Gastroesophageal sphincter (tissue), 4 donors: ENCODE measurements around the gene CTIF. TPM values are rescaled to one million over a fixed set of nuclear protein-coding genes. Genes with fewer than 3 reads are reported as not detected.
A peak's percentile ranks its signal among the peaks of the same experiment; 100 is the strongest.

ENCODE experiments used
- ATAC-seq: fragments of 150-250 bp; one replicate; pipeline ENCODE4 v1.9.1; 2016; ENCODE audit warnings: mild to moderate bottlenecking, moderate library complexity
- H3K27ac ChIP-seq, 4 donors: fragments of 200-600 bp; sonication (generic) in 3 of 4; 1 replicate in 3 of 4; 2 replicates in 1 of 4; pipeline ENCODE4 v1.5.1; 2016 to 2019
- H3K27me3 ChIP-seq: fragments of 200-600 bp; sonication (generic); one replicate; pipeline ENCODE4 v1.5.1; 2019
- H3K36me3 ChIP-seq, 2 donors: fragments of 200-600 bp; sonication (generic); one replicate each; pipeline ENCODE4 v1.5.1; 2019; ENCODE audit warnings: control low read depth in 1 of 2
- H3K4me1 ChIP-seq, 3 donors: fragments of 200-600 bp; sonication (generic); 1 replicate in 2 of 3; 2 replicates in 1 of 3; pipeline ENCODE4 v1.5.1; 2016 to 2019; ENCODE audit warnings: control low read depth in 2 of 3
- H3K4me3 ChIP-seq, 2 donors: fragments of 200-600 bp; sonication (generic); one replicate each; pipeline ENCODE4 v1.5.1; 2019; ENCODE audit warnings: mild to moderate bottlenecking in 1 of 2, moderate library complexity in 1 of 2
- H3K9me3 ChIP-seq, 3 donors: fragments of 200-600 bp; sonication (generic); one replicate each; pipeline ENCODE4 v1.5.1; 2017 to 2019; ENCODE audit warnings: control low read depth in 2 of 3
- EP300 ChIP-seq: sonication (generic); formaldehyde crosslinking; IDR thresholded peaks from one replicate; pipeline ENCODE4 v1.6.1; 2017; ENCODE audit warnings: antibody characterized with exemption, mild to moderate bottlenecking
- POLR2A ChIP-seq, 2 donors: fragments of 450-650 bp; IDR thresholded peaks; one replicate each; pipeline ENCODE4 v1.6.1; 2017; ENCODE audit warnings: antibody characterized with exemption in 2 of 2, mild to moderate bottlenecking in 2 of 2, moderate library complexity in 1 of 2
- POLR2AphosphoS5 ChIP-seq: sonication (generic); formaldehyde crosslinking; IDR thresholded peaks from one replicate; pipeline ENCODE4 v1.6.1; 2017; ENCODE audit warnings: antibody characterized with exemption
- WGBS, 2 donors: methylation state at CpG; one replicate each; pipeline ENCODE4 v1.1.5; 2018; ENCODE audit warnings: low coverage in 1 of 2; 5-methylcytosine and 5-hydroxymethylcytosine counted together
- total RNA-seq, 4 donors: library from RNA; depleted of rRNA; stranded (reverse); fragments of >200 nt; gene quantifications; one replicate each; pipeline ENCODE4 v1.1.0, GENCODE V29; 2016
- TF ChIP-seq, protein P1 (sequence below), 4 experiments: fragments of 200-600 bp in 2 of 4; fragments of 450-650 bp in 2 of 4; sonication (generic) in 1 of 4; IDR thresholded peaks; one replicate each; pipeline ENCODE4 v1.5.1; 2017 to 2019; ENCODE audit warnings: antibody characterized with exemption in 4 of 4, mild to moderate bottlenecking in 2 of 4, moderate library complexity in 2 of 4

Gene CTIF
- total RNA-seq, result 100 to 1,000 TPM in 2 of 4 donors, 10 to 100 TPM in 2; 31.4 to 124 (median 78.1) TPM

DNA sequence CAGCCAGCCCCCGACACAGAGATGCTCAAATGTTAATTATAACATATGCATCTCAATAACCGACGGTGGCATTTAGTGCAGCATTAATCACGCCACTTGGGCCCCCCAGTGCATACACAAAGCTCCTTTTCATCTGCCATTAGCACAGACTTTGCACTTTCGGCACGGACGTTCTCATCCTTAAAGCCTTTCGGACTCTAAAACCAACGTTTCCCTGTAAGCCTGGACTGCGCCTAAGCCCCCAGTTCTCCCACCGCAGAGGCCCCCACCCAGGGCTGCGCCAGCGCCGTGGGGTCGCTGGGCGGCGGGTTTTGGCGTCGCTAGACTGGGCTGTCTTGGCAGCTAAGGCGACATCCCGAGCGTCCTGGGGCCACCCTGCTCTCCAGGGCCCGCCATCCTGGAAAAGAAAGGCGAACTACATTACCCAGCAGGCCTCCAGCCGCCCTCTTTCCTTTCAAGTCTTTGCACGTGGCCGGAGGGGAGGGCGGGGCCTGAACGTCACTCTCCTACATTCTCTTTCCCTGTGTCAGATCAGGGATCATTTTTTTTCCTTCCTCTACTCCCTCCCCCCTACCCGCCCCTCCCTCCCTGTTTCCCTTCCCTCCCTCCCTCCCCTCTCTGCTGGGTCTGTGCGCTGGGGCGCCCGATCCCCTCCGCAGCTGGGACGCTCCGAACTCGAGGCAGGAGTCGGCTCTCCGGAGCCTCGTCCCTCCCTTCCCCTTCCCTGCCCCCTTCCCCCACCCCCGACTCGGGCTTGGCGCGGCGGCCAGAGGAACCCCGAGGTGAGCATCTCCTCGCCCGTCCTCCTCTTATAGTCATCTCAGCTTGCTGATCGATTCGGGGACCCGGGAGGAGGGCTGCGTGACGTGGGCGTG is at the start of gene CTIF:
TSS of gene CTIF (plus strand) at position 501 of the 875 bp plus-strand sequence. CDS start 80,535 bp downstream, outside the sequence.
- 0 to 3% methylated on average over 14 to 16 of the region's 54 CpGs for WGBS, 2 donors
- peak within 1 kb of the TSS; percentile 83 to 97 (median 96) for H3K27ac ChIP-seq
- H3K9me3 ChIP-seq, result no peaks in the 10 kb centered on the region
- ATAC-seq, result peak; percentile 90
- peaks cover 0 to 33% (median 0%) of the 10 kb centered on the region in 3 donors for H3K4me1 ChIP-seq
- no peaks in the 10 kb centered on the region for H3K36me3 ChIP-seq
- peak within 1 kb of the TSS; percentile 78 to 80 for H3K4me3 ChIP-seq
- no peaks in the 10 kb centered on the region for H3K27me3 ChIP-seq
- TF ChIP-seq POLR2AphosphoS5 (peak; percentile 73), POLR2A (IDR thresholded peaks at IDR 0.05) (peak; percentile 43 to 48), EP300 (no peak)
- TF ChIP-seq, protein P1, sequence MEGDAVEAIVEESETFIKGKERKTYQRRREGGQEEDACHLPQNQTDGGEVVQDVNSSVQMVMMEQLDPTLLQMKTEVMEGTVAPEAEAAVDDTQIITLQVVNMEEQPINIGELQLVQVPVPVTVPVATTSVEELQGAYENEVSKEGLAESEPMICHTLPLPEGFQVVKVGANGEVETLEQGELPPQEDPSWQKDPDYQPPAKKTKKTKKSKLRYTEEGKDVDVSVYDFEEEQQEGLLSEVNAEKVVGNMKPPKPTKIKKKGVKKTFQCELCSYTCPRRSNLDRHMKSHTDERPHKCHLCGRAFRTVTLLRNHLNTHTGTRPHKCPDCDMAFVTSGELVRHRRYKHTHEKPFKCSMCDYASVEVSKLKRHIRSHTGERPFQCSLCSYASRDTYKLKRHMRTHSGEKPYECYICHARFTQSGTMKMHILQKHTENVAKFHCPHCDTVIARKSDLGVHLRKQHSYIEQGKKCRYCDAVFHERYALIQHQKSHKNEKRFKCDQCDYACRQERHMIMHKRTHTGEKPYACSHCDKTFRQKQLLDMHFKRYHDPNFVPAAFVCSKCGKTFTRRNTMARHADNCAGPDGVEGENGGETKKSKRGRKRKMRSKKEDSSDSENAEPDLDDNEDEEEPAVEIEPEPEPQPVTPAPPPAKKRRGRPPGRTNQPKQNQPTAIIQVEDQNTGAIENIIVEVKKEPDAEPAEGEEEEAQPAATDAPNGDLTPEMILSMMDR (IDR thresholded peaks at IDR 0.05), result peak in 1 of 4 experiments; percentile 17

DNA sequence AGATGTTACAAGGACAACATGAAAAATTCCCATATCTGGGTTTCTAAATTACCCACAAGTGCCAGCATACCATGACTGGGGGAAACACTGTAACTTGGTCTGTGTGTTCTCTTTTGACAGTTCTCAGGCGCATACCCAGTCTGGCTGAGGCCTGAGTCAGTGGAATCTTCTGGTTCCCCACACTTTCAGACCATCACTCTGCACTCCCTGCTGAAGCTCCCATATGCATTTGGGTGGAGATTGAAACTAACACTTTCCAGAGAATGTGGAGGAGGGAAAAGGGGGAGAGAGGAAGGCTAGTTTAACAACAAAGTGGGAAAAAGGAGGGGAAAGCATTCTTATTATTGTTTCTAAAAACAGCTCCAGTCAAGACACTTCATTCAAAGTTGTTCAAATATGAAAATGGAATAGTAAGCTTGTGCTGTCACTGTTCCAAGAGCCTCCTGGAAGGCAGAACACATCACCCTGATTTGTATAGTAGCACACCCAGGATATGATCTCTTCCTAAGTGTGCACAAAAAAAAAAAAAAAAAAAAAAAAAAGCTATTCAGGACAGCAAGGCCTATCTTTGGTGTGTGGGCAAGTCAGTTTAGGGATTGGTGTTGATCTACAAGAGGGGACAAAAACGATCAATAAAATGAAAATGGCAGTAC is 48.1 kb upstream of the CTIF start:
- H3K27ac ChIP-seq, result no peak overlapping the region
- no peak for ATAC-seq
- TF ChIP-seq, protein P1 (IDR thresholded peaks at IDR 0.05), result no peak
- no peak for TF ChIP-seq EP300
- no peak for TF ChIP-seq POLR2A (IDR thresholded peaks at IDR 0.05)
- TF ChIP-seq POLR2AphosphoS5, result no peak
- peaks cover 0 to 8% (median 0%) of the 10 kb centered on the region in 3 donors for H3K4me1 ChIP-seq
- H3K9me3 ChIP-seq, result no peaks in the 10 kb centered on the region
- H3K27me3 ChIP-seq, result no peaks in the 10 kb centered on the region
- H3K4me3 ChIP-seq, result no peak overlapping the region
- WGBS, 2 donors, result 63 to 100% methylated on average over 1 to 2 of the region's 2 CpGs
- H3K36me3 ChIP-seq, result no peaks in the 10 kb centered on the region

DNA sequence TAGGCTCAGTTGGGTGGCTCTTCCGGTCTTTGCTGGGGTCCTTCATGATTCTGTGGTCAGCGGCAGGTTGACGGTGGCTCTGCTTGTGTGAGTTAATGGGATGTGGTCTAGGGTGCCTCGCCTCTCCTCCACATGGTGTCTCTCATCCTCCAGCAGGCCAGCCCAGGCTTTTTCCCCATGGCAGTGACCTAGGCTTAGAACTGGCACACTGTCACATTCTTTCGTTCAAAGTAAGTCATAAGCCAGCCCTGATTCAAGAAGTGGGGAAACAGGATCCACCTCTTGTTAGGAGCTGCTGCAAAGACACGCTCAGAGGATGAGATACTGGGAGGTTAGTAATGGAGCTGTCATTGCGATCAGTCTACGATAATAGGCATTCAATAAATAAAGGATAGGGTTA is 46.0 kb upstream of the CTIF start:
- no peaks in the 10 kb centered on the region for H3K27me3 ChIP-seq
- no peak for ATAC-seq
- H3K4me1 ChIP-seq, result peaks cover 0 to 8% (median 0%) of the 10 kb centered on the region in 3 donors
- no peak overlapping the region for H3K27ac ChIP-seq
- TF ChIP-seq EP300, result no peak
- TF ChIP-seq, protein P1 (IDR thresholded peaks at IDR 0.05), result no peak
- H3K9me3 ChIP-seq, result no peaks in the 10 kb centered on the region
- no peak overlapping the region for H3K4me3 ChIP-seq
- WGBS, 2 donors, result 80 to 96% methylated on average over 1 to 3 of the region's 8 CpGs
- no peaks in the 10 kb centered on the region for H3K36me3 ChIP-seq

DNA sequence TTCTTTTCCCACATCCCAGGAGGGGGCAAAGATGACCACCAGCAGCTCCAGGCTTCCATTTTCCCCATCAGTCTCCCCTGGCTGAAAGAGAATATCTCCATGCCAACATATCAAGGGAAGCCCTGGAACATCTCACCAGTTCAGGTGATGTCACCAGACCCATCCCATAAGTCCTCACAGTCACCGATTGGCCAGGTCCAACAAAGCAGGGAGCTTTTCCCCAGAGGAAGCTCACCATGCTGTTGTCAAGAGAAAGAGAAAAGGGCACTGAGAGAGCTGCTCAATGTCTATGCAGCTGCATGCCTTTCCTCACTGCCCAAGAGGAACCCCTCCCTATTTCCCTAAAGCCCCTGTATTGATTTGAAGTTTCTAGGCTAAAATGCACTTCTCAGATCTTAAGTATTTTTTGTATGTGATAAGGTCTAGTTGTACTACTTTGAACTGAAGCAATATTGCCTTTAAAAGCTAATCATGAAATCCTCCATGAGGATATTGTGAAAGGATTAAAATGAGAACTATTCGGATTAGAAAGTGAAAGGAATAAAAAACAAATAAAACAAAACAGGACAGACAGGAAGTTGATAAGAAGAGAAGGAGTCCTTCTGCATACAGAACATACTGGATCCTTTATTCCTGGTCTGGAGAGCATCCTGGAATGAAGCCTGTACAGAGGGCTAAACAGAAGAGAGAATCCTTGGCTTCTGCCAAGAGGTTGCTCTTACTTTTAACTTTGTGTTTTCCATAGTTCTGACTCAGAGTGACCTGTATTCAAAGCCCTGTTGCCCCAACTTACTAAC is 45.2 kb upstream of the CTIF start:
- 19 to 38% methylated on average over 1 to 2 of the region's 2 CpGs for WGBS, 2 donors
- Histone ChIP-seq H3K27ac (peak overlapping the region in 2 of 4 donors; percentile 27 to 30), H3K9me3 (no peaks in the 10 kb centered on the region), H3K4me3 (no peak overlapping the region), H3K27me3 (no peaks in the 10 kb centered on the region), H3K4me1 (peaks cover 0 to 8% (median 0%) of the 10 kb centered on the region in 3 donors), H3K36me3 (no peaks in the 10 kb centered on the region)
- no peak for TF ChIP-seq EP300
- no peak for TF ChIP-seq POLR2A (IDR thresholded peaks at IDR 0.05)
- TF ChIP-seq POLR2AphosphoS5, result no peak
- TF ChIP-seq, protein P1 (IDR thresholded peaks at IDR 0.05), result no peak
- peak; percentile 46 for ATAC-seq
